WI38 (cell line): Measurements from ENCODE around the gene RADX.
A peak's percentile ranks its signal among the peaks of the same experiment; 100 is the strongest.

Source experiments
- H3K4me3 ChIP-seq: 2 replicates; pipeline ENCODE4 v1.5.1; 2011; ENCODE audit warnings: low read depth, mild to moderate bottlenecking, control low read depth, low read length
- TF ChIP-seq, protein P1 (sequence below): IDR thresholded peaks from 2 replicates; pipeline ENCODE4 v1.5.1; 2012; ENCODE audit warnings: low read depth, mild to moderate bottlenecking, control low read depth, low read length

The RADX gene

DNA sequence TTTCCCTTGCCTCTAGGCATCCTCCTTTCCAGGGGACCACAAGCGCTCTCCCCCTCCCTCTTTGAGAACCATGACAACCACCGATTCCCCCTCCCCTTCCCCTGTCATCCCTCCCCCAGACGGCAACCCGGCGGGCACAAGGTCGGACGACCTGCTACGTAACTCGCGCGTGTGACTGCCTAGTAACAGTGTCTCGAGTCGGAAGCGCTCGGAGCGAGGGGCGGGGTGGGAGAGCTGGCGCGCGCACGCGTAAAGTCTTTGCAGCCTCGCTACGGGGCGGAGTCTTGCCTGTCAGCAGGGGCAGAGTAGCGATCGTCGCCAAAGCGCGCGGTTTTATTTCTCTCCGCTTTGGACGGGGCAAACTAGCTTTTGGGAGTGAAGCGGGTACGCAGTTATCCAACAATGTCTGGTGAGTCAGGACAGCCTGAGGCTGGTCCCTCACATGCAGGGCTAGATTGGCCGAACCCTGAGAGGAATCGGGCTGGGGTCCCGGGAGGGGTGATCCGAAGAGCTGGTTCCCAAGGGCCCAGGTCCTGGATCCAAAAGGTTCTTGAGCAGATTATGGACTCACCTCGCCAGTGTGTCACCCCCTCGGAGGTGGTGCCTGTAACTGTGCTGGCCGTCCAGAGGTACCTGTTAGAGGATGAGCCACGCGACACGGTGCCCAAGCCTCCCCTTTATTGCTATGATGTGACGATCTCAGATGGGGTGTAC, at the start of gene RADX:
RADX (plus strand) TSS at position 300 of the 714 bp plus-strand sequence; CDS start at position 403, 103 bp downstream.
- peak within 1 kb of the TSS; percentile 57 for H3K4me3 ChIP-seq
- TF ChIP-seq, protein P1, sequence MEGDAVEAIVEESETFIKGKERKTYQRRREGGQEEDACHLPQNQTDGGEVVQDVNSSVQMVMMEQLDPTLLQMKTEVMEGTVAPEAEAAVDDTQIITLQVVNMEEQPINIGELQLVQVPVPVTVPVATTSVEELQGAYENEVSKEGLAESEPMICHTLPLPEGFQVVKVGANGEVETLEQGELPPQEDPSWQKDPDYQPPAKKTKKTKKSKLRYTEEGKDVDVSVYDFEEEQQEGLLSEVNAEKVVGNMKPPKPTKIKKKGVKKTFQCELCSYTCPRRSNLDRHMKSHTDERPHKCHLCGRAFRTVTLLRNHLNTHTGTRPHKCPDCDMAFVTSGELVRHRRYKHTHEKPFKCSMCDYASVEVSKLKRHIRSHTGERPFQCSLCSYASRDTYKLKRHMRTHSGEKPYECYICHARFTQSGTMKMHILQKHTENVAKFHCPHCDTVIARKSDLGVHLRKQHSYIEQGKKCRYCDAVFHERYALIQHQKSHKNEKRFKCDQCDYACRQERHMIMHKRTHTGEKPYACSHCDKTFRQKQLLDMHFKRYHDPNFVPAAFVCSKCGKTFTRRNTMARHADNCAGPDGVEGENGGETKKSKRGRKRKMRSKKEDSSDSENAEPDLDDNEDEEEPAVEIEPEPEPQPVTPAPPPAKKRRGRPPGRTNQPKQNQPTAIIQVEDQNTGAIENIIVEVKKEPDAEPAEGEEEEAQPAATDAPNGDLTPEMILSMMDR = no peak

DNA sequence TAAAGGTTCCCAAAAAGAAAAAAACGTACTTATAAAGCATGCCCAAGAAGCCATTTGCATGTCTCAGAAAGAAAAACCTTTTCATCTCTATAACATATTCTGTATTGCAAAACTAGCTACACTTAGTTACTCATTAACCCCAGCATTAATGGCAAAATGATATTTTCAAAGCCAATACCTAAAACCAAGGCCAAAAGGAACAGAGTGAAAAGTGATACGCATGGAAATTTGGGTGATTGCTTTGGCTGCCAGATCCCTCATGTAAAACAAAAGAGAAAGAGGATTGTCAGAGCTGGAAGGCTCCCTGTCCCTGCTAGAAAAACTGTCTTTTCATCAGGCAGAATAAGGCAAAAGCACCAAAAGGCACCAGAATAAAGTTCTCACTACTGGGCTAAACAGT, 46.8 kb upstream of the RADX start:
- H3K4me3 ChIP-seq = no peak overlapping the region
- TF ChIP-seq, protein P1 = no peak

GRCh38 chrX:106566362-106566761, 45.4 kb upstream of the RADX start:
- no peak overlapping the region for H3K4me3 ChIP-seq
- TF ChIP-seq, protein P1 = no peak

DNA sequence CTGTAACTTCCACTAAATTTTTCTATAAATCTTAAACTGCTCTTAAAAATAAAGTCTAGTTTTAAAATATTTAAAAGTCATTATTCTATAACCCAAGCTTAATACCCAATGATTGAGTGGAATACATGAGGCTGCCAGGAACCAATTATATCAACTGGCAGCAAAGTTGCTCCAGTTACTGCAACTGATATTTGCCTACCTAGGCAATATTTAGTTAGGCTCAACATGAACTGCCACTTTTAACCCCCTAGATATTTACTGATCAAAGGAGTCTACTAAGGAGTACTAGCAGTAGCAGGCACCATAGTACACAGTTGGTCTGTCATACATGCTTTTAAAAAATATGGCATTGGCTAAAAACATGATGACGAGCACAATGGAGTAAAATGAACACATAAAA, 29.9 kb upstream of the RADX start:
- TF ChIP-seq, protein P1 = no peak
- H3K4me3 ChIP-seq = no peak overlapping the region

DNA sequence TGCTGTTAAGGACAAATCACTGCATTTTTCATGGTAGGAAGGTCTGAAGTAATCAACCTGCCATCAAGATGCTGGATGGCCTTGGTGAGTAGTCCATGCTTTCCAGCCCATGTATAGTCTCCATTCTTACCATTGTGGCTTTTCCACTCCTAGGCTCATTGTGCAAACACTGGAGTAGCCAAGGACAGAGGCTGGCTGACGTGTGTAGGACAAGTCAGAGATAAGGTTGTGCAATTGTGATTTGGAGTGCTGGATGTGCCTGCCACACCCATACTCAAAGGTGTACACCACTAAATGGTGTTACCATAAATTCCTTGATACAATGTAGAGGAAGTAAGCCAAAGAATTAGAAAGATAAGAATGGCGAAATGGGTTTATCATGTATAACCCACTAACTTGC, 26.3 kb upstream of the RADX start:
- TF ChIP-seq, protein P1 = no peak
- H3K4me3 ChIP-seq = no peak overlapping the region

GRCh38 chrX:106588801-106589200, 23.0 kb upstream of the RADX start:
- TF ChIP-seq, protein P1 = no peak
- no peak overlapping the region for H3K4me3 ChIP-seq

DNA sequence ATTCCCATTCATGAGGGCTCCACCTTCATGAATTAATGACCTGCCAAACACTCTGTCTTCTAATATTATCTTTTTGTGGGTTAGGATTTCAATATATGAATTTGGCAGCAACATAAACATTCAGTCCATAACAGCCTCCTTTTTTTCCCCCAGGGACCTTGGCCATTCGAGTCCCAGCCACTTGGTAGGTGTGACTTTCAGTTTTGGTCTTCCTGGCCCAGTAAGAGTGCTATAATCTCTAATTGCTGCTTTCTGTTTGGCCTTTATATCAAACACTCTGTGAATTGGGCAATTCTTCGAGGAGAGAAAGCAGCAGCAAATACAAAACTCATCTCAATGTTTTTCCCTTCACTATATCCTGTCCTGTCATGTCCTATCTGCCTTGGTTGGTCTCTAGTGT, 12.4 kb upstream of the RADX start:
- H3K4me3 ChIP-seq = no peak overlapping the region
- TF ChIP-seq, protein P1 = no peak
